ENCODE results near the gene SRSF11. TPM values are rescaled to one million over a fixed set of nuclear protein-coding genes. Genes with fewer than 3 reads are reported as not detected.
A peak's percentile ranks its signal among the peaks of the same experiment; 100 is the strongest.

Gene SRSF11
- total and polyA plus RNA-seq, 5 donors from 2014 or later = 83.7 to 332 (median 109) TPM

DNA sequence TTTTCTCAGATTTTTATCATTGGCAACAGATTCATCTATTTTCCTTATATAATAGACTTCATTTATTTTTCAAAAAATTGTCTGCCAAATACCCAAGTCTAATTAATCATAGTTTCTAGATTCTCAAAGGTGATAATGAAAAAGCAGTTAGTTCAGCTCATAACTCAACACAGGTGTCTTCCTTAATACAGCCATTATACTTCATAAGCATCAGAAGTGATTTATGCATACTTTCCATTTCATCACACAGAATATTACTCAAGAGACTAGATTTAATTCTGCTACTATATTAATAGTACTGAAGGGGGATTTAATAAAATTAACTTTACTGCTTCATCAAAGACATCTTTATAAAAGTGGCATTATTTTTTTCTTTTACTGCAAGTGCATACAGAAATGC, 18.8 kb downstream of the SRSF11 start:
- Histone ChIP-seq H3K9me3 (ENCODE audit: control insufficient read depth in 2 of 2, low read length in 2 of 2) (no peaks in the 10 kb centered on the region), H3K27me3 (ENCODE audit: control insufficient read depth, insufficient read depth, low read length) (no peaks in the 10 kb centered on the region), H3K4me3 (ENCODE audit: low read depth, low read length) (no peak overlapping the region), H3K4me1 (ENCODE audit: control insufficient read depth, insufficient read depth, low read length, poor library complexity, severe bottlenecking) (no peaks in the 10 kb centered on the region), H3K27ac (ENCODE audit: insufficient read depth, low read length, poor library complexity, severe bottlenecking) (no peak overlapping the region), H3K36me3 (ENCODE audit: control insufficient read depth, insufficient read depth, low read length) (peaks cover 98% of the 10 kb centered on the region)
- H3K9me3 Mint-ChIP-seq = no peaks in the 10 kb centered on the region
- peaks cover 45% of the 10 kb centered on the region for H3K36me3 Mint-ChIP-seq
- ATAC-seq (ENCODE audit: low read depth in 2 of 2) (no peak), DNase-seq (no peak)
- H3K4me1 Mint-ChIP-seq = peaks cover 4 to 14% (median 11%) of the 10 kb centered on the region in 4 donors
- peak overlapping the region in 1 of 3 donors; percentile 1 for H3K27ac Mint-ChIP-seq
- H3K4me3 Mint-ChIP-seq = no peak overlapping the region
- no peaks in the 10 kb centered on the region for H3K27me3 Mint-ChIP-seq

DNA sequence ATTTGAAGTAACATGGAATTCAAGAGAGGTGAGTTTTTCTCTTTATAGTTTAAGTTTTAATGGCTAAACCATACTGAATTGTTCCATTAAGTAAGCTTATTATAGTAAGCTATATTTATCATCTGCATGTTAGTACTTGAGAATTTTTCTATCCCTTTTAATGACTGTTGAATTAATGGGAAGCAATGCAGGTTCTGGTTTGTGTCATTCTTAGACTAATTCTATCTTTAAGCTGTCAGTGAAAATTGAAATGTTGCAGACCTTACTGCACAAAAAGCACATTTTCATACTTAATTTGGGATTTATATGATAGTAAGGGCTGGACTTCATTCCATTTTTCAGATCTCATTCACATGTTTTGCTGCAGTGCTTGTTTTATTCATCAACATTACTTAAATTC, 25.9 kb downstream of the SRSF11 start:
- peaks cover 4 to 12% (median 11%) of the 10 kb centered on the region in 4 donors for H3K4me1 Mint-ChIP-seq
- H3K27me3 ChIP-seq (ENCODE audit: control insufficient read depth, insufficient read depth, low read length) = no peaks in the 10 kb centered on the region
- peaks cover 99% of the 10 kb centered on the region for H3K36me3 ChIP-seq (ENCODE audit: control insufficient read depth, insufficient read depth, low read length)
- peaks cover 63% of the 10 kb centered on the region for H3K36me3 Mint-ChIP-seq
- peak overlapping the region in 2 of 3 donors; percentile 39 to 49 for H3K27ac Mint-ChIP-seq
- DNase-seq = no peak
- H3K9me3 ChIP-seq (ENCODE audit: control insufficient read depth in 2 of 2, low read length in 2 of 2) = no peaks in the 10 kb centered on the region
- H3K27me3 Mint-ChIP-seq = no peaks in the 10 kb centered on the region
- no peak overlapping the region for H3K4me3 Mint-ChIP-seq
- no peaks in the 10 kb centered on the region for H3K9me3 Mint-ChIP-seq
- no peak overlapping the region for H3K27ac ChIP-seq (ENCODE audit: insufficient read depth, low read length, poor library complexity, severe bottlenecking)
- H3K4me3 ChIP-seq (ENCODE audit: low read depth, low read length) = no peak overlapping the region
- ATAC-seq (ENCODE audit: low read depth in 2 of 2) = no peak
- no peaks in the 10 kb centered on the region for H3K4me1 ChIP-seq (ENCODE audit: control insufficient read depth, insufficient read depth, low read length, poor library complexity, severe bottlenecking)

DNA sequence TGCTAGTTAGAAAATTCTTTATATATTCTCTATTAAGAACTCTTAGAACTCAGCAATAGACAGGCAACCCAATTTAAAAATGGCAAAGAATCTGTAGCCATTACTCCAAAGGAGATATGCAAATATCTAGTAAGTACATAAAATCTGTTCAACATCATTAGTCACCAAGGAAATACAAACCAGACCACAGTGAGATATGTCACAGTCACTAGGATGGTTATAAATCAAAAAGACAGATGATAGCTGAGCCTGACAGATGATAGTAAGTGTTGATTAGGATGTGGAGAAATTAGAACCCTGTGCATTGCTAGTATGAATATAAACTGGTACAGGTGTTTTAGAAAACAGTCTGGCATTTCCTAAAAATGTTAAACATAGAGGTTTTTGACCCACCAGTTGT, 26.6 kb downstream of the SRSF11 start:
- no peaks in the 10 kb centered on the region for H3K9me3 ChIP-seq (ENCODE audit: control insufficient read depth in 2 of 2, low read length in 2 of 2)
- H3K27me3 ChIP-seq (ENCODE audit: control insufficient read depth, insufficient read depth, low read length) = no peaks in the 10 kb centered on the region
- ATAC-seq (ENCODE audit: low read depth in 2 of 2) (no peak), DNase-seq (peak in 1 of 3 donors; percentile 26)
- H3K27ac ChIP-seq (ENCODE audit: insufficient read depth, low read length, poor library complexity, severe bottlenecking) = no peak overlapping the region
- Mint-ChIP-seq H3K36me3 (peaks cover 63% of the 10 kb centered on the region), H3K27ac (peak overlapping the region in 1 of 3 donors; percentile 39), H3K4me3 (no peak overlapping the region), H3K27me3 (no peaks in the 10 kb centered on the region), H3K9me3 (no peaks in the 10 kb centered on the region), H3K4me1 (peaks cover 4 to 12% (median 10%) of the 10 kb centered on the region in 4 donors)
- H3K36me3 ChIP-seq (ENCODE audit: control insufficient read depth, insufficient read depth, low read length) = peaks cover 99% of the 10 kb centered on the region
- no peaks in the 10 kb centered on the region for H3K4me1 ChIP-seq (ENCODE audit: control insufficient read depth, insufficient read depth, low read length, poor library complexity, severe bottlenecking)
- no peak overlapping the region for H3K4me3 ChIP-seq (ENCODE audit: low read depth, low read length)

DNA sequence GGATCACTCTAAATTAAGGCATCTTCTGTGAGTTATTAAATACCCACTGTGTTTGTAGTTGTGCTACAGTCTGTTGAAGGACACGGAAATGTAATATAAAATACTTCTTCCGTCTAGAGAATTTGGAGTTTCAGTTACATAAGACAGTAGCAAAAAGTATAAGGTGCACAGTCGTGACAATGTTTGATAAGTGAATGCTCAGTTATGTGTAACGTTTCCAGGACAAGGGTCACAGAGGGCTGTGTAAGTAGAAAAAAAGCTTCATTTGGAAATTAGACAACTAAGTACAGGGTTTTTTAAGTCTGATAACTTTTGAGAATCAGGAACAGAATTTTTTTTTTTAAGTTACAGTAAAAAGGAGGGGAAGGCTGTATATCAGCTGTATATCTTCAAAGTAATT, 27.5 kb downstream of the SRSF11 start:
- peaks cover 56% of the 10 kb centered on the region for H3K36me3 Mint-ChIP-seq
- no peaks in the 10 kb centered on the region for H3K27me3 Mint-ChIP-seq
- Histone ChIP-seq H3K36me3 (ENCODE audit: control insufficient read depth, insufficient read depth, low read length) (peaks cover 89% of the 10 kb centered on the region), H3K9me3 (ENCODE audit: control insufficient read depth in 2 of 2, low read length in 2 of 2) (no peaks in the 10 kb centered on the region), H3K27ac (ENCODE audit: insufficient read depth, low read length, poor library complexity, severe bottlenecking) (no peak overlapping the region), H3K4me3 (ENCODE audit: low read depth, low read length) (no peak overlapping the region), H3K27me3 (ENCODE audit: control insufficient read depth, insufficient read depth, low read length) (no peaks in the 10 kb centered on the region), H3K4me1 (ENCODE audit: control insufficient read depth, insufficient read depth, low read length, poor library complexity, severe bottlenecking) (no peaks in the 10 kb centered on the region)
- peak overlapping the region in 2 of 3 donors; percentile 4 to 34 for H3K27ac Mint-ChIP-seq
- no peak for ATAC-seq (ENCODE audit: low read depth in 2 of 2)
- H3K4me1 Mint-ChIP-seq = peaks cover 4 to 13% (median 9%) of the 10 kb centered on the region in 4 donors
- no peak overlapping the region for H3K4me3 Mint-ChIP-seq
- no peak for DNase-seq
- no peaks in the 10 kb centered on the region for H3K9me3 Mint-ChIP-seq

DNA sequence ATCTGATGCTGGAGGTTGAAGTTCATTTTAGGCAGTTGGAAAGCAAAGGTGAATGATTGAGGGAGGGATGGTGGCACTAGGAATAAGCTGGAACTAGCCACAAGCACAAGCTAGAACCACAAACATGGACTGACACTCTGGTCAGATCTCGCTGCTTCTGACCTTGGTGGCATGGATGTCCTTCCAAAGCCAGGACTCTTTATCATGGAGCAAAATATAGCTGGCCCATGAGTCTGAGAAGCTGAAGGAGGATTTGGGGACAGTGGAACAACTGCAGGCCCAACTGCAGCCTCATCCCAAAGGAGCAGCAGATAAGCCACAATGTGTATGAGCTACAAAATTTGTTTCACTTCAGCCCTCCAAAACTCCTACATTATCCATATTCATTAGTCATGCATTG, 35.5 kb downstream of the SRSF11 start:
- no peaks in the 10 kb centered on the region for H3K27me3 ChIP-seq (ENCODE audit: control insufficient read depth, insufficient read depth, low read length)
- Mint-ChIP-seq H3K4me3 (no peak overlapping the region), H3K4me1 (peaks cover 0 to 6% (median 1%) of the 10 kb centered on the region in 4 donors), H3K9me3 (no peaks in the 10 kb centered on the region), H3K27ac (peak overlapping the region in 1 of 3 donors; percentile 83), H3K36me3 (peaks cover 7% of the 10 kb centered on the region), H3K27me3 (no peaks in the 10 kb centered on the region)
- no peak overlapping the region for H3K27ac ChIP-seq (ENCODE audit: insufficient read depth, low read length, poor library complexity, severe bottlenecking)
- no peak overlapping the region for H3K4me3 ChIP-seq (ENCODE audit: low read depth, low read length)
- no peaks in the 10 kb centered on the region for H3K9me3 ChIP-seq (ENCODE audit: control insufficient read depth in 2 of 2, low read length in 2 of 2)
- H3K36me3 ChIP-seq (ENCODE audit: control insufficient read depth, insufficient read depth, low read length) = peaks cover 13% of the 10 kb centered on the region
- ATAC-seq (ENCODE audit: low read depth in 2 of 2) (no peak), DNase-seq (no peak)
- H3K4me1 ChIP-seq (ENCODE audit: control insufficient read depth, insufficient read depth, low read length, poor library complexity, severe bottlenecking) = no peaks in the 10 kb centered on the region

- Mint-ChIP-seq H3K36me3 (peaks cover 40% of the 10 kb centered on the region), H3K4me1 (peaks cover 2 to 18% (median 8%) of the 10 kb centered on the region in 4 donors), H3K4me3 (no peak overlapping the region), H3K27ac (peak overlapping the region; percentile 60 to 89 (median 64)), H3K27me3 (no peaks in the 10 kb centered on the region), H3K9me3 (peaks cover 0 to 2% (median 0%) of the 10 kb centered on the region in 7 donors)
- Histone ChIP-seq H3K9me3 (ENCODE audit: control insufficient read depth in 2 of 2, low read length in 2 of 2) (no peaks in the 10 kb centered on the region), H3K36me3 (ENCODE audit: control insufficient read depth, insufficient read depth, low read length) (peaks cover 41% of the 10 kb centered on the region), H3K27me3 (ENCODE audit: control insufficient read depth, insufficient read depth, low read length) (no peaks in the 10 kb centered on the region), H3K4me3 (ENCODE audit: low read depth, low read length) (no peak overlapping the region), H3K27ac (ENCODE audit: insufficient read depth, low read length, poor library complexity, severe bottlenecking) (no peak overlapping the region), H3K4me1 (ENCODE audit: control insufficient read depth, insufficient read depth, low read length, poor library complexity, severe bottlenecking) (no peaks in the 10 kb centered on the region)
- DNase-seq (no peak), ATAC-seq (ENCODE audit: low read depth in 2 of 2) (no peak)
Observed at GRCh38 chr1:70264839-70265238, 43.7 kb downstream of the SRSF11 start.

GRCh38 chr1:70265946-70266345, 44.8 kb downstream of the SRSF11 start:
- H3K27ac Mint-ChIP-seq = no peak overlapping the region
- peaks cover 2 to 18% (median 7%) of the 10 kb centered on the region in 4 donors for H3K4me1 Mint-ChIP-seq
- Histone ChIP-seq H3K9me3 (ENCODE audit: control insufficient read depth in 2 of 2, low read length in 2 of 2) (no peaks in the 10 kb centered on the region), H3K4me1 (ENCODE audit: control insufficient read depth, insufficient read depth, low read length, poor library complexity, severe bottlenecking) (no peaks in the 10 kb centered on the region), H3K27me3 (ENCODE audit: control insufficient read depth, insufficient read depth, low read length) (no peaks in the 10 kb centered on the region), H3K4me3 (ENCODE audit: low read depth, low read length) (no peak overlapping the region), H3K36me3 (ENCODE audit: control insufficient read depth, insufficient read depth, low read length) (peaks cover 44% of the 10 kb centered on the region), H3K27ac (ENCODE audit: insufficient read depth, low read length, poor library complexity, severe bottlenecking) (no peak overlapping the region)
- H3K4me3 Mint-ChIP-seq = no peak overlapping the region
- ATAC-seq (ENCODE audit: low read depth in 2 of 2) (no peak), DNase-seq (no peak)
- peaks cover 40% of the 10 kb centered on the region for H3K36me3 Mint-ChIP-seq
- no peaks in the 10 kb centered on the region for H3K27me3 Mint-ChIP-seq
- peaks cover 0 to 2% (median 0%) of the 10 kb centered on the region in 7 donors for H3K9me3 Mint-ChIP-seq

DNA sequence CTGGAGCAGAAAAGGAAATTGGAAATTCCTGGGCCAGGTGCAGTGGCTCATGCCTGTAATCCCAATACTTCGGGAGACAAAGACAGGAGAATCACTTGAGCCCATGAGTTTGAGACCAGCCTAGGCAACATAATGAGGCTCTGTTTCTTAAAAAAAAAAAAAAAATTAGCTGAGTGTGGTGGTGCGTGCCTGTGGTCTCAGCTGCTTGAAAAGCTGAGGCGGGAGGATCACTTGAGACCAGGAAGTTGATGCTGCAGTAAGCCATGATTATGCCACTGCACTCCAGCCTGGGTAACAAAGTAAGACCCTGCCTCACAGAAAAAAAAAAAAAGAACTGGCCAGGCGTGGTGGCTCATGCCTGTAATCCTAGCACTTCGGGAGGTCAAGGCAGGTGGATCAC, 56.7 kb downstream of the SRSF11 start:
- Mint-ChIP-seq H3K4me3 (no peak overlapping the region), H3K36me3 (peaks cover 27% of the 10 kb centered on the region), H3K9me3 (no peaks in the 10 kb centered on the region)

More for the DNA sequence above, 56.7 kb downstream of the SRSF11 start:
- peaks cover 0 to 5% (median 2%) of the 10 kb centered on the region in 4 donors for H3K4me1 Mint-ChIP-seq
- Histone ChIP-seq H3K4me3 (ENCODE audit: low read depth, low read length) (no peak overlapping the region), H3K4me1 (ENCODE audit: control insufficient read depth, insufficient read depth, low read length, poor library complexity, severe bottlenecking) (no peaks in the 10 kb centered on the region), H3K27me3 (ENCODE audit: control insufficient read depth, insufficient read depth, low read length) (no peaks in the 10 kb centered on the region), H3K36me3 (ENCODE audit: control insufficient read depth, insufficient read depth, low read length) (peaks cover 35% of the 10 kb centered on the region), H3K9me3 (ENCODE audit: control insufficient read depth in 2 of 2, low read length in 2 of 2) (no peaks in the 10 kb centered on the region), H3K27ac (ENCODE audit: insufficient read depth, low read length, poor library complexity, severe bottlenecking) (no peak overlapping the region)
- no peak overlapping the region for H3K27ac Mint-ChIP-seq
- no peaks in the 10 kb centered on the region for H3K27me3 Mint-ChIP-seq
- no peak for ATAC-seq (ENCODE audit: low read depth in 2 of 2)
- no peak for DNase-seq

All from CD4-positive, CD25-positive, alpha-beta regulatory T cell (primary cell).